GM12801 (cell line): ENCODE data around the gene SLC1A2.

ENCODE experiments used
- TF ChIP-seq, protein P1 (sequence below): IDR thresholded peaks from one replicate; pipeline ENCODE4 v1.5.1; 2011; ENCODE audit warnings: control low read depth; ENCODE audit not compliant: insufficient read length; ENCODE audit errors: extremely low read depth

The SLC1A2 gene

DNA sequence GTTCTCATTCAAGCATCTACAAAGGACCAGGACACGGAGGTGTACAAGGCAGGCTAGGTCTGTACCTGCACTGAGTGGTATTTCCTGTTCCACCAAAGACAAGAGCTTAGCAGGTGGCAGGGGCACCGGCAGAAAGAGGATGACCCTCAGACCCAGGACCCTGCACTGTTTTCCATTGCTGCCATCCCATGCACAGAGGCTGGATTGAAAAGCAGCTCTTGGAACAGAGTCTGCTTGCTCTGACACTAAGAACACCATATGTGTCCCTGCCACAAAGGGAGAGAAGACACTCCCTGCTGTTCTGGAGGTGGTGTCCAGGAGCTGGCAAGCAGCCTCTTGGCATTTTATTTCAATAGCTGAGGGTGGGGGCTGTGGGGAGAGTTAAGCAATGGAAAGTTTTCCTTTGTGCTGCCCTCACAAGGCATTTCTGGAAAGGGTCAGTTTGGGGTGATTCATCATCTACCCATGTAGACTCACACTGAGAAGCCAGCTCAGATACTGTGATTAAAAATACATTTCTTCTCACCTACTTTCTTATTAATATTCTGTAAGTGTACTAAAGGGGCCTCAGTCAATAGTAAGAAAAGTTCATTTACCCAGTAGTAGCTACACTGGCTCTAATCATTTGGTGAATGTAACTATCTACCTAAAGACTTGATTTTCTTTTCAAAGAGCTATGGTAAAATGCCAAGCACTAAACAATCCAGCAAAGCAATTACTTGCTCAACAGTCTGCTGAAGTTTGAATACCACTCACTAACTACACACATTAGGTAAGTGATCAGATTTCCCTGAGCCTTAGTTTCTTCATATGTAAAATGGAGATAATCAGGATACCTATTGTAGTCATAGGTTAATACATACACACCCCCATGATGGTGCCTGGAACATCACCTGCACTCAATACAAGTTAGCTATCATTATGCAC is 55.2 kb downstream of the SLC1A2 start:
- TF ChIP-seq, protein P1, sequence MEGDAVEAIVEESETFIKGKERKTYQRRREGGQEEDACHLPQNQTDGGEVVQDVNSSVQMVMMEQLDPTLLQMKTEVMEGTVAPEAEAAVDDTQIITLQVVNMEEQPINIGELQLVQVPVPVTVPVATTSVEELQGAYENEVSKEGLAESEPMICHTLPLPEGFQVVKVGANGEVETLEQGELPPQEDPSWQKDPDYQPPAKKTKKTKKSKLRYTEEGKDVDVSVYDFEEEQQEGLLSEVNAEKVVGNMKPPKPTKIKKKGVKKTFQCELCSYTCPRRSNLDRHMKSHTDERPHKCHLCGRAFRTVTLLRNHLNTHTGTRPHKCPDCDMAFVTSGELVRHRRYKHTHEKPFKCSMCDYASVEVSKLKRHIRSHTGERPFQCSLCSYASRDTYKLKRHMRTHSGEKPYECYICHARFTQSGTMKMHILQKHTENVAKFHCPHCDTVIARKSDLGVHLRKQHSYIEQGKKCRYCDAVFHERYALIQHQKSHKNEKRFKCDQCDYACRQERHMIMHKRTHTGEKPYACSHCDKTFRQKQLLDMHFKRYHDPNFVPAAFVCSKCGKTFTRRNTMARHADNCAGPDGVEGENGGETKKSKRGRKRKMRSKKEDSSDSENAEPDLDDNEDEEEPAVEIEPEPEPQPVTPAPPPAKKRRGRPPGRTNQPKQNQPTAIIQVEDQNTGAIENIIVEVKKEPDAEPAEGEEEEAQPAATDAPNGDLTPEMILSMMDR, result no peak

DNA sequence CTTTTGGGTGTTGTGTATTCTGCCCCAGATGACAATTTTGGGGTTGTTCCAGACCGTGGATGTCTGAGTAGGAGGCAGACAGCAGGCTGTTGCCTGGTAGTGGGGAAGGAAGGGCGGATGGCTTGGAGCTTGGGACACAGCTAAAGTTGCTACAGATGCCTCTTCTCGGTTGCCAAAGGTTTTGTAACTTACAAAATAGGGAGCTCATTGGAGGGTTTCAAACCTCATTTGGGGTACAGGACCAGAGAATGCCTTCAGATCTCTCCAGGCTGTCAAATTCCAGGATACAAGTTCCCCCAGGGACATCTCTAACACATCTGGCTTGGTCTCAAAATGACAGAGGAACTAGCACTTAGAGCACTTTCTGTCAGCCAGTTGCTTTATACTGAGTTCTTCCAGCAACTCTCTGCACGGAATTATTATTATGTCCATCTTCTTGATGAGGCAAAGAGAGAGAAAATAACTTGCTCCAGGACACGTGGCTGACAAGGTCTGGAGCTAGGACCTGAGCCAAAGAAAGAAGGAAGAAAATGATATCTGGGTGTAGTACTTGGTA is 56.0 kb downstream of the SLC1A2 start:
- TF ChIP-seq, protein P1, result no peak

DNA sequence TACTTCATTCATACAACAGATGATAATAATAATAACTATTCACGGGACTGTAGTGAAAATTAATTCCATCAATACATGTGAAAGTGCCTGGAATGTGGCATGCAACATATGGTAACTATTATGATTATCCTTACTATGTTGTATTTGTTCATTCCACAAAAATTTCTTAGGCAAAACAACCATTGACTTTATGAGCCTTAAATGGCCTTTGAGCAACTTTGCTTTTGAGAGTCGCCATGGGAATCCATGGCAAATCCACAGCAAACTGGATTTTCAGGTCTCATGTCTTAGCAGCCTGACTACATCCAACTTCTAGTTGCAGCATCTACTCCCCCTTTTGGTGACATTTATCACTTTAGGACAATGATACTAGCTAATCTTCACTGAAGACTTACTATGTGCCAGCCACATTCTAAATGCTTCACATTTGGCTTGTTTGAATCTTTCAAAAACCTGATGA is 56.8 kb downstream of the SLC1A2 start:
- TF ChIP-seq, protein P1, result no peak

DNA sequence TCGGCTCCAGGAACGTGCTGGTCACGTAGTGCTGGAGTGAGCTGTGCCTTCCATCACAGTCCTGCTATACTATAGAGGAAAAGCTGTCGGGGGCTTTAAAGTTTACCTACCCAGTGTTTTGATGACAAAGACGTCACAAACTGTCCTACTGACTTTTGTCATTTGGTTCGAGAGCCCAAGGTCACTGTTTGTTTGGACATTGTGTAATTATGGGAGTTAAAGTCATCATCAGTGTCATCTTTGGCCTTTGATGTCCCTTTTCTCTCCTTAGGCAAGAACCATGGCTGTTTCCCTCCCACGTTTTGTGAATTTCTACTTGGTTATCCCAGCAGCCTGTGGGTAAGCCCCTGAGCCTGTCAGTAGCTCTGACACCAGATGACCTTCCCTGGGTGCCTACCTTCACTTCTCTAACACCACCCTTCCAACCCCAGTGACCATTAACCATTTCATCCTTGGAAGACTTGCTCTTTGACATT is 59.3 kb downstream of the SLC1A2 start:
- TF ChIP-seq, protein P1, result no peak

DNA sequence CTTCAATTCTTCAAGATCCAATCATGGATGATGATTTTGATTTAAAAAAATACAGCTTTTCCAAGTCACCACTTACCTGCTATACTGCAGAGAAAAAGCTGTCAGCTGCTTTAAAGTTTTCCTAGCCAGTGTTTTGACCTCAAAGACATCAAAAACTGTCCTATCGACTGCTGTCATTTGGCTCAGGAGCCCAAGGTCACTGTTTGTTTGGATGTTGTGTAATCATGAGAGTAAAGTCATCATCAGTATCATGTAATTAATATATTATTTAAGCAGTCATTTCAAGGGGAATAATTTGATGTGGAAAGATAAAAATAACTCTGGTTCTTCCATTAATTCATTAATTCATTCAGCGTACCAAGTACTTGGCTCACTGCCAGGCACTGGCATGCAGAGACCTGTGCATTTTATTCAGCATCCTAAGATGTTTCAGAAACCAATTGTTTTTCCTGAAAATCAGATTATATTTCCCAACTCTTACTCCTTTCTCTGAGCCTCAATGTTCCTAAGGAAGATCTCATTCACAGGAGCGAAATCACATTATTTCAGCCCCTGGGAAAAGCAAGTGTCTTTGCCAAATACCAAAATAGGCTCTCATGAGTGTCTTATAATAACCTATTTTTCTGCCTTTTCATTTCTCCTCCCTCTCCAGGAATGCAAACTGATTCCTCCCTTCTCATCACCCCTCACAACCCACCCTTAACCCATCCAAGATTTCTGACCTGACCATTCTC is 59.9 kb downstream of the SLC1A2 start:
- TF ChIP-seq, protein P1, result no peak

DNA sequence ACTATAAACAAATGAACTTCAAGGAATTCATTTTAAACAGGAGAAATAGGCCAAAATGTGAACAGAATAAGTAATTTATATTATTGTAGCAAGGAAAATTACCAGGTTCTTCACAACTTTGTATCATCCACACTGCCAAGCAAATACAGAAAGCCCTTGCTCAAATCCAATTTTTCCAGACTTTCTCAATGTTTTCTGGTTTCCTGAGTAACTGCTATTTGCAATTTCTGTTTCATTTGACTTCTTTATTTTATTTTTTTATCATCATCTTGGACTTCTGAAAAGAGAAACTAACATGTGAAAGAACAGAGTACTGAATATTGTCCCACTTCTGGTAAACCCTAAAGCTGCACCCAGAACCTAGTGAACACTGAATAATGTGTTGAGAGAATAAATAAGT is 61.0 kb downstream of the SLC1A2 start:
- TF ChIP-seq, protein P1, result no peak

DNA sequence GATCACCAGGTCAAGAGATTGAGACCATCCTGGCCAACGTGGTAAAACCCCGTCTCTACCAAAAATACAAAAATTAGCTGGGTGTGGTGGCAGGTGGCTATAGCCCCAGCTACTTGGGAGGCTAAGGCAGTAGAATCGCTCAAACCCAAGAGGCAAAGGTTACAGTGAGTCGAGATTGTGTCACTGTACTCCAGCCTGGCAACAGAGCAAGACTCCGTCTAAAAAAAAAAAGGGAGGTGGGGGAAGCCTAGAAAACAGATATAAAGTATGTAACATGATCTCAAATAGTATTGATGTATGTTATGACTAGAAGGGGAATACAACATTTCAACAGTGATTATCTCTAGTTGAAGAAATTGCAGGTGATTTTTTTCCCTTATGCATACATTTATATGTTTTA is 61.4 kb downstream of the SLC1A2 start:
- TF ChIP-seq, protein P1, result no peak
